HEK293 (cell line): ENCODE results near the gene CATSPERZ.

Experiments
- FEZF1 ChIP-seq: fragments of 450-650 bp; formaldehyde crosslinking; IDR thresholded peaks from 2 replicates; pipeline ENCODE4 v1.5.1; 2016; ENCODE audit warnings: missing biosample characterization, missing genetic modification characterization
- GLIS1 ChIP-seq: fragments of 450-650 bp; formaldehyde crosslinking; IDR thresholded peaks from 2 replicates; pipeline ENCODE4 v1.5.1; 2016; ENCODE audit warnings: missing biosample characterization, missing genetic modification characterization
- GLIS2 ChIP-seq: fragments of 450-650 bp; formaldehyde crosslinking; IDR thresholded peaks from 2 replicates; pipeline ENCODE4 v1.5.1; 2016; ENCODE audit warnings: missing biosample characterization, missing genetic modification characterization
- MYNN ChIP-seq: fragments of 450-650 bp; formaldehyde crosslinking; IDR thresholded peaks from 2 replicates; pipeline ENCODE4 v1.5.1; 2016; ENCODE audit warnings: missing biosample characterization, missing genetic modification characterization, borderline replicate concordance
- PRDM1 ChIP-seq: fragments of 450-650 bp; formaldehyde crosslinking; IDR thresholded peaks from 2 replicates; pipeline ENCODE4; 2016; ENCODE audit warnings: missing biosample characterization, missing genetic modification characterization
- SETDB1 ChIP-seq: IDR thresholded peaks from one replicate; pipeline ENCODE4 v1.6.1; 2017; ENCODE audit warnings: mild to moderate bottlenecking, low read length, moderate library complexity, mixed read lengths; ENCODE audit not compliant: insufficient read length
- SP2 ChIP-seq: fragments of 450-650 bp; formaldehyde crosslinking; IDR thresholded peaks from 2 replicates; pipeline ENCODE4 v1.5.1; 2016; ENCODE audit warnings: missing biosample characterization, missing genetic modification characterization
- TCF7L2 ChIP-seq: IDR thresholded peaks from 2 replicates; pipeline ENCODE4 v1.6.1; 2011; ENCODE audit warnings: low read depth, mild to moderate bottlenecking, inconsistent platforms, low read length, moderate library complexity, borderline replicate concordance
- ZBTB20 ChIP-seq: fragments of 450-650 bp; formaldehyde crosslinking; IDR thresholded peaks from 2 replicates; pipeline ENCODE4 v1.5.1; 2016; ENCODE audit warnings: missing biosample characterization, missing genetic modification characterization
- ZNF174 ChIP-seq: fragments of 450-650 bp; formaldehyde crosslinking; IDR thresholded peaks from 2 replicates; pipeline ENCODE4 v1.5.0; 2017; ENCODE audit warnings: missing biosample characterization, mild to moderate bottlenecking, missing genetic modification characterization
- ZNF202 ChIP-seq: fragments of 450-650 bp; formaldehyde crosslinking; IDR thresholded peaks from 2 replicates; pipeline ENCODE4 v1.5.1; 2016; ENCODE audit warnings: missing biosample characterization, missing genetic modification characterization, borderline replicate concordance
- ZNF221 ChIP-seq: fragments of 450-650 bp; formaldehyde crosslinking; IDR thresholded peaks from 2 replicates; pipeline ENCODE4 v1.5.1; 2017; ENCODE audit warnings: missing biosample characterization, missing genetic modification characterization, borderline replicate concordance
- ZNF292 ChIP-seq: fragments of 450-650 bp; formaldehyde crosslinking; IDR thresholded peaks from 2 replicates; pipeline ENCODE4 v1.5.1; 2016; ENCODE audit warnings: low read depth, missing biosample characterization, missing genetic modification characterization, borderline replicate concordance
- ZNF366 ChIP-seq: fragments of 450-650 bp; formaldehyde crosslinking; conservative IDR thresholded peaks from 2 replicates; pipeline ENCODE4 v1.5.1; 2016; ENCODE audit warnings: missing biosample characterization, missing genetic modification characterization
- ZNF433 ChIP-seq: fragments of 450-650 bp; formaldehyde crosslinking; IDR thresholded peaks from 2 replicates; pipeline ENCODE4 v1.5.1; 2016; ENCODE audit warnings: missing biosample characterization, missing genetic modification characterization, low read depth
- ZNF501 ChIP-seq: fragments of 450-650 bp; formaldehyde crosslinking; IDR thresholded peaks from 2 replicates; pipeline ENCODE4 v1.5.1; 2016; ENCODE audit warnings: missing biosample characterization, missing genetic modification characterization
- ZNF530 ChIP-seq: fragments of 450-650 bp; formaldehyde crosslinking; IDR thresholded peaks from 2 replicates; pipeline ENCODE4 v1.5.1; 2016; ENCODE audit warnings: low read depth, missing biosample characterization, missing genetic modification characterization
- ZNF544 ChIP-seq: fragments of 450-650 bp; formaldehyde crosslinking; IDR thresholded peaks from 2 replicates; pipeline ENCODE4 v1.5.0; 2017; ENCODE audit warnings: missing biosample characterization, missing genetic modification characterization
- ZNF555 ChIP-seq: fragments of 450-650 bp; formaldehyde crosslinking; conservative IDR thresholded peaks from 2 replicates; pipeline ENCODE4 v1.5.1; 2017; ENCODE audit warnings: missing biosample characterization, mild to moderate bottlenecking, missing genetic modification characterization, inconsistent platforms
- ZNF600 ChIP-seq: fragments of 450-650 bp; formaldehyde crosslinking; IDR thresholded peaks from 2 replicates; pipeline ENCODE4 v1.5.1; 2016; ENCODE audit warnings: missing biosample characterization, missing genetic modification characterization
- ZNF610 ChIP-seq: fragments of 450-650 bp; formaldehyde crosslinking; IDR thresholded peaks from 2 replicates; pipeline ENCODE4 v1.5.1; 2016; ENCODE audit warnings: missing biosample characterization, missing genetic modification characterization, borderline replicate concordance
- ZNF624 ChIP-seq: fragments of 450-650 bp; formaldehyde crosslinking; IDR thresholded peaks from 2 replicates; pipeline ENCODE4 v1.5.1; 2017; ENCODE audit warnings: missing biosample characterization, missing genetic modification characterization
- ZNF626 ChIP-seq: fragments of 450-650 bp; sonication (Bioruptor Pico); formaldehyde crosslinking; IDR thresholded peaks from 2 replicates; pipeline ENCODE4 v1.5.1; 2018; ENCODE audit warnings: missing biosample characterization, missing genetic modification characterization, inconsistent platforms
- ZNF658 ChIP-seq: fragments of 450-650 bp; formaldehyde crosslinking; IDR thresholded peaks from 2 replicates; pipeline ENCODE4; 2016; ENCODE audit warnings: missing biosample characterization, missing genetic modification characterization
- ZNF747 ChIP-seq: fragments of 450-650 bp; formaldehyde crosslinking; IDR thresholded peaks from 2 replicates; pipeline ENCODE4 v1.5.1; 2016; ENCODE audit warnings: missing biosample characterization, missing genetic modification characterization
- ZNF785 ChIP-seq: fragments of 450-650 bp; formaldehyde crosslinking; IDR thresholded peaks from 2 replicates; pipeline ENCODE4 v1.5.1; 2016; ENCODE audit warnings: missing biosample characterization, missing genetic modification characterization
- ZNF791 ChIP-seq: fragments of 450-650 bp; formaldehyde crosslinking; IDR thresholded peaks from 2 replicates; pipeline ENCODE4 v1.5.1; 2016; ENCODE audit warnings: missing biosample characterization, missing genetic modification characterization
- TF ChIP-seq, protein P1 (sequence below): fragments of 450-650 bp; formaldehyde crosslinking; IDR thresholded peaks from 2 replicates; pipeline ENCODE4 v1.5.1; 2016; ENCODE audit warnings: missing biosample characterization, missing genetic modification characterization
- TF ChIP-seq, protein P2 (sequence below): fragments of 450-650 bp; formaldehyde crosslinking; IDR thresholded peaks from 2 replicates; pipeline ENCODE4 v1.5.1; 2017; ENCODE audit warnings: missing biosample characterization, missing genetic modification characterization
- TF ChIP-seq, protein P3 (sequence below): fragments of 450-650 bp; formaldehyde crosslinking; IDR thresholded peaks from 2 replicates; pipeline ENCODE4 v1.5.1; 2016; ENCODE audit warnings: missing biosample characterization, missing genetic modification characterization
- TF ChIP-seq, protein P4 (sequence below): fragments of 450-650 bp; formaldehyde crosslinking; IDR thresholded peaks from 2 replicates; pipeline ENCODE4 v1.5.1; 2016; ENCODE audit warnings: missing biosample characterization, missing genetic modification characterization, low read depth
- TF ChIP-seq, protein P5 (sequence below): fragments of 450-650 bp; formaldehyde crosslinking; IDR thresholded peaks from 2 replicates; pipeline ENCODE4 v1.5.1; 2016; ENCODE audit warnings: missing biosample characterization, missing genetic modification characterization

The CATSPERZ gene

DNA sequence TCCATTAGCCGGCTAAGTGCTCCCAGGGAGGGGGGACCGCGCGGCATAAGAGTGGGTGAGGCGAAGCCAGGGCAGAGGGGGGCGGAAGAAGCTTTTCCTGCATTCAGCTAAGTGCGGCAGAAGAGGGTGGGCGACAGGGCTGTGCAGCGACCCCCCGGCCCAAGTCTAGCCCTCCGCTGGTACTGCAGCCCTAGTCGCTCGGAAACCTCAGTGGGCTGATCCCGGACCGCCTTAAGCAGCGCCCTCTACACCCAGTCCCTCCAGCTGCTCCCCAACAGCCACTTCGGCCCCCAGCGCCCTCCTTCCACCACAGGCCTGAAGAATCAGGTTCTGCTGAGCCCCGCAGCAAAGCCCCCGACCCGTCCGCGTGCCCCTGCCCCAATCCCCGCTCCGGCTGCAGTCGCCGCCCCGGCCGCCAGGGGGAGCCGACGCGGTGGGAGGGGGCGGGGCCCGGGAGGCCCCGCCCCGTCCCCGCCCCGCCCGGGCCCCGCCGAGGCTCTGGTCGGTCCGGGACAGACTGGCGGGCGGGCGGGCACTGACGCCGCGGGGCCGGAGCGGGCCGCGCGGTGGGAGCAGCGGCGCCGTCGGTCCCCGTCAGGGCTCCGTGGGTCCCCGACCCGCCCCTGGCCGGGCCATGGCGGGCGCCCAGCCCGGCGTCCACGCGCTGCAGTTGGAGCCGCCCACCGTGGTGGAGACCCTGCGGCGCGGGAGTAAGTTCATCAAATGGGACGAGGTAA is 49.0 kb upstream of the CATSPERZ start, which contains the start of gene PLCB3 (continued):
- TF ChIP-seq ZNF626 (tag by site-specific recombination) (no peak), ZNF544 (tag by site-specific recombination) (no peak), ZNF600 (0 out of 2 replicates have a peak, but pooled peaks have one; percentile 11), ZNF202 (tag by site-specific recombination) (no peak), ZNF624 (tag by site-specific recombination) (no peak), ZNF785 (tag by site-specific recombination) (no peak), ZNF501 (tag by site-specific recombination) (0 out of 2 replicates have a peak, but pooled peaks have one; percentile 21), SETDB1 (no peak), ZNF747 (no peak), PRDM1 (tag by site-specific recombination) (no peak), ZNF658 (no peak), ZNF221 (tag by site-specific recombination) (no peak), ZNF530 (tag by site-specific recombination) (no peak), GLIS1 (tag by site-specific recombination) (peak; percentile 93; the same call in 1 of the 2 replicates), ZNF292 (no peak), ZNF433 (tag by site-specific recombination) (no peak), ZNF174 (tag by site-specific recombination) (no peak), ZNF791 (tag by site-specific recombination) (no peak), ZBTB20 (tag by site-specific recombination) (no peak), ZNF366 (no peak), ZNF610 (tag by site-specific recombination) (no peak), SP2 (tag by site-specific recombination) (no peak), FEZF1 (tag by site-specific recombination) (no peak), GLIS2 (tag by site-specific recombination) (no peak; the same call in 1 of the 2 replicates), MYNN (tag by site-specific recombination) (no peak), ZNF555 (tag by site-specific recombination) (no peak), TCF7L2 (no peak)
- TF ChIP-seq, protein P1, sequence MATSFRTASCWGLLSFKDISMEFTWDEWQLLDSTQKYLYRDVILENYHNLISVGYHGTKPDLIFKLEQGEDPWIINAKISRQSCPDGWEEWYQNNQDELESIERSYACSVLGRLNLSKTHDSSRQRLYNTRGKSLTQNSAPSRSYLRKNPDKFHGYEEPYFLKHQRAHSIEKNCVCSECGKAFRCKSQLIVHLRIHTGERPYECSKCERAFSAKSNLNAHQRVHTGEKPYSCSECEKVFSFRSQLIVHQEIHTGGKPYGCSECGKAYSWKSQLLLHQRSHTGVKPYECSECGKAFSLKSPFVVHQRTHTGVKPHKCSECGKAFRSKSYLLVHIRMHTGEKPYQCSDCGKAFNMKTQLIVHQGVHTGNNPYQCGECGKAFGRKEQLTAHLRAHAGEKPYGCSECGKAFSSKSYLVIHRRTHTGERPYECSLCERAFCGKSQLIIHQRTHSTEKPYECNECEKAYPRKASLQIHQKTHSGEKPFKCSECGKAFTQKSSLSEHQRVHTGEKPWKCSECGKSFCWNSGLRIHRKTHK = no peak
- TF ChIP-seq, protein P2, sequence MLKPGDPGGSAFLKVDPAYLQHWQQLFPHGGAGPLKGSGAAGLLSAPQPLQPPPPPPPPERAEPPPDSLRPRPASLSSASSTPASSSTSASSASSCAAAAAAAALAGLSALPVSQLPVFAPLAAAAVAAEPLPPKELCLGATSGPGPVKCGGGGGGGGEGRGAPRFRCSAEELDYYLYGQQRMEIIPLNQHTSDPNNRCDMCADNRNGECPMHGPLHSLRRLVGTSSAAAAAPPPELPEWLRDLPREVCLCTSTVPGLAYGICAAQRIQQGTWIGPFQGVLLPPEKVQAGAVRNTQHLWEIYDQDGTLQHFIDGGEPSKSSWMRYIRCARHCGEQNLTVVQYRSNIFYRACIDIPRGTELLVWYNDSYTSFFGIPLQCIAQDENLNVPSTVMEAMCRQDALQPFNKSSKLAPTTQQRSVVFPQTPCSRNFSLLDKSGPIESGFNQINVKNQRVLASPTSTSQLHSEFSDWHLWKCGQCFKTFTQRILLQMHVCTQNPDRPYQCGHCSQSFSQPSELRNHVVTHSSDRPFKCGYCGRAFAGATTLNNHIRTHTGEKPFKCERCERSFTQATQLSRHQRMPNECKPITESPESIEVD (tag by site-specific recombination) = no peak
- TF ChIP-seq, protein P3, sequence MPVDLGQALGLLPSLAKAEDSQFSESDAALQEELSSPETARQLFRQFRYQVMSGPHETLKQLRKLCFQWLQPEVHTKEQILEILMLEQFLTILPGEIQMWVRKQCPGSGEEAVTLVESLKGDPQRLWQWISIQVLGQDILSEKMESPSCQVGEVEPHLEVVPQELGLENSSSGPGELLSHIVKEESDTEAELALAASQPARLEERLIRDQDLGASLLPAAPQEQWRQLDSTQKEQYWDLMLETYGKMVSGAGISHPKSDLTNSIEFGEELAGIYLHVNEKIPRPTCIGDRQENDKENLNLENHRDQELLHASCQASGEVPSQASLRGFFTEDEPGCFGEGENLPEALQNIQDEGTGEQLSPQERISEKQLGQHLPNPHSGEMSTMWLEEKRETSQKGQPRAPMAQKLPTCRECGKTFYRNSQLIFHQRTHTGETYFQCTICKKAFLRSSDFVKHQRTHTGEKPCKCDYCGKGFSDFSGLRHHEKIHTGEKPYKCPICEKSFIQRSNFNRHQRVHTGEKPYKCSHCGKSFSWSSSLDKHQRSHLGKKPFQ (tag by site-specific recombination) = no peak
- TF ChIP-seq, protein P4, sequence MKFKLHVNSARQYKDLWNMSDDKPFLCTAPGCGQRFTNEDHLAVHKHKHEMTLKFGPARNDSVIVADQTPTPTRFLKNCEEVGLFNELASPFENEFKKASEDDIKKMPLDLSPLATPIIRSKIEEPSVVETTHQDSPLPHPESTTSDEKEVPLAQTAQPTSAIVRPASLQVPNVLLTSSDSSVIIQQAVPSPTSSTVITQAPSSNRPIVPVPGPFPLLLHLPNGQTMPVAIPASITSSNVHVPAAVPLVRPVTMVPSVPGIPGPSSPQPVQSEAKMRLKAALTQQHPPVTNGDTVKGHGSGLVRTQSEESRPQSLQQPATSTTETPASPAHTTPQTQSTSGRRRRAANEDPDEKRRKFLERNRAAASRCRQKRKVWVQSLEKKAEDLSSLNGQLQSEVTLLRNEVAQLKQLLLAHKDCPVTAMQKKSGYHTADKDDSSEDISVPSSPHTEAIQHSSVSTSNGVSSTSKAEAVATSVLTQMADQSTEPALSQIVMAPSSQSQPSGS (tag by site-specific recombination) = no peak
- TF ChIP-seq, protein P5, sequence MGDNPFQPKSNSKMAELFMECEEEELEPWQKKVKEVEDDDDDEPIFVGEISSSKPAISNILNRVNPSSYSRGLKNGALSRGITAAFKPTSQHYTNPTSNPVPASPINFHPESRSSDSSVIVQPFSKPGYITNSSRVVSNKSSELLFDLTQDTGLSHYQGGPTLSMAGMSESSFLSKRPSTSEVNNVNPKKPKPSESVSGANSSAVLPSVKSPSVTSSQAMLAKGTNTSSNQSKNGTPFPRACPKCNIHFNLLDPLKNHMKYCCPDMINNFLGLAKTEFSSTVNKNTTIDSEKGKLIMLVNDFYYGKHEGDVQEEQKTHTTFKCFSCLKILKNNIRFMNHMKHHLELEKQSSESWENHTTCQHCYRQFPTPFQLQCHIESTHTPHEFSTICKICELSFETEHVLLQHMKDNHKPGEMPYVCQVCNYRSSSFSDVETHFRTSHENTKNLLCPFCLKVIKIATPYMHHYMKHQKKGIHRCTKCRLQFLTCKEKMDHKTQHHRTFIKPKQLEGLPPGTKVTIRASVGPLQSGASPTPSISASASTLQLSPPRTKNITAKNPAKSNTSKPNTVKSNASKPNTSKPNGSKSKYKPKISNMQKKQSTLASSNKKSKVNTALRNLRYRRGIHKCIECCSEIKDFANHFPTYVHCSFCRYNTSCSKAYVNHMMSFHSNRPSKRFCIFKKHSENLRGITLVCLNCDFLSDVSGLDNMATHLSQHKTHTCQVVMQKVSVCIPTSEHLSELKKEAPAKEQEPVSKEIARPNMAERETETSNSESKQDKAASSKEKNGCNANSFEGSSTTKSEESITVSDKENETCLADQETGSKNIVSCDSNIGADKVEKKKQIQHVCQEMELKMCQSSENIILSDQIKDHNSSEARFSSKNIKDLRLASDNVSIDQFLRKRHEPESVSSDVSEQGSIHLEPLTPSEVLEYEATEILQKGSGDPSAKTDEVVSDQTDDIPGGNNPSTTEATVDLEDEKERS (tag by site-specific recombination) = no peak
